ENCODE measurements around the gene ALDH8A1.

- TF ChIP-seq CTCF (IDR thresholded peaks at IDR 0.05) (no peak), POLR2A (IDR thresholded peaks at IDR 0.05) (no peak)
Observed at GRCh38 chr6:134990262-134990661, 40.4 kb upstream of the ALDH8A1 start.

Data from lower leg skin (tissue), 3 donors.